OCI-M2 (cell line): ENCODE measurements around the gene MARK4.
"Not testable (repeated sequence)": the region's sequence is repeated elsewhere in the genome, so short reads cannot be mapped to it uniquely, and the experiment has no call there.

Experiments
- DNase-seq: peaks from one replicate; lab custom pipeline; 2025; ENCODE audit not compliant: unreplicated experiment; lab: John Stamatoyannopoulos, UW

Gene MARK4

DNA sequence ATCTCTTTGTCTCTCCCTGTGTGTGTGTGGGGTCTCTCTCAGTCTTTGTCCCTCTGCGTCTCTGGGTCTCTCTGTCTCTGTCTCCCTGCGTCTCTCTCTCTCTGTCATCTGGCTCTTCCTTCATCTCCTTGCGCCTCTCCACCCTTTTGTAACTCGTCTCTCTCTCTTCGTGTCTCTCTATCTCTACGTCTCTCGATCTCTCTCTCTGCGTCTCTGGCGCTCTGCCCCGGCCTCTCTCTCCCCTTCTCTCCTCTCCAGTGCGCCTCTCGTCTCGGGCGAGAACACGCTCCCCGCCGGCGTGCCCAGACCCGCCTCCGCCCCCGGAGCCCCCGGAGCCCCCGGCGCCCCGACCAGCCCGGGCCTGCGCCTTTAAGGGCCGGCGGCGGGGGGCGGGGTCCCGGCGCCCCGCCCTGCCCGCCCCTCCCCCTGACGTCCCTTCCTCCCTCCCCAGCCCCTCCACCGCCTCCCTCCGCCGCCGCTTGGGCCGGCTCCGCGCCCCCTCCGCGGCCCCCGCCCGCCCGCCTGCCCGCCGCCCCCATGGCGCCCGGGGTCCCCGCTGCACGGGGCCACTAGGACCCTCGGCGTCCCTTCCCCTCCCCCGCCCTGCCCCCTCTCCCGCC, at the start of gene MARK4:
TSS of gene MARK4 (plus strand) at position 440 of the 620 bp plus-strand sequence. CDS start 318 bp downstream, outside the sequence.
- DNase-seq, result no peak

GRCh38 chr19:45202637-45203036, 48.4 kb upstream of the MARK4 start:
- DNase-seq, result no peak

DNA sequence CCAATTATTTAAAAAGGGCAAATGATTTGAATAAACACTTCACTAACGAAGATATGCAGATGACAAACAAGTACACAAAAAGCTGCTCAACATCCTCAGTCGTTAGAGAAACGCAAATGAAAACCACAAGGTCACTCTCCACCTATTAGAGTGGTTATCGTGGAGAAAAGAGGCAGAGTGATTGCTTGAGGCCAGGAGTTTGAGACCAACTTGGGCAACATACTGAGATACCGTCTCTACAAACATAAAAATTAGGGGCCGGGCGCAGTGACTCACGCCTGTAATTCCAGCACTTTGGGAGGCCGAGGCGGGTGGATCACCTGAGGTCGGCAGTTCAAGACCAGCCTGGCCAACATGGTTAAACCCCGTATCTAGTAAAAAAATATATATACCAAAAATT, 45.3 kb upstream of the MARK4 start:
- no peak for DNase-seq

DNA sequence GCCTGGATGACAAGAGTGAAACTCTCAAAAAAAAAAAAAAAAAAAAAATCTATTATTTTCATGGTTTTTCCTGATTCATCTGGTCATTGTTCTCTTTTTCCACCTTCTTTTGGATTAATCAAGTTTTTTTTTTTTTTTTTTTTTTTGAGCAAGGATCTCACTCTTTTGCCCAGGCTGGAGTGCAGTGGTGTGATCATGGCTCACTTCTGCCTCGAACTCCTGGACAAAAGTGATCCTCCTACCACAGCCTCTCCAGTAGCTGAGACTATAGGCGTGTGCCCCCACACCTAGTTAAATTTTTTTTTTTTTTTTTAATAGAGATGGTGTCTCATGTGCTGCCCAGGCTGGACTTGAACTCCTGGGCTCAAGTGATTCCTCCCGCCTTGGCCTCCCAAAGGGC, 44.7 kb upstream of the MARK4 start:
- DNase-seq, result no peak

DNA sequence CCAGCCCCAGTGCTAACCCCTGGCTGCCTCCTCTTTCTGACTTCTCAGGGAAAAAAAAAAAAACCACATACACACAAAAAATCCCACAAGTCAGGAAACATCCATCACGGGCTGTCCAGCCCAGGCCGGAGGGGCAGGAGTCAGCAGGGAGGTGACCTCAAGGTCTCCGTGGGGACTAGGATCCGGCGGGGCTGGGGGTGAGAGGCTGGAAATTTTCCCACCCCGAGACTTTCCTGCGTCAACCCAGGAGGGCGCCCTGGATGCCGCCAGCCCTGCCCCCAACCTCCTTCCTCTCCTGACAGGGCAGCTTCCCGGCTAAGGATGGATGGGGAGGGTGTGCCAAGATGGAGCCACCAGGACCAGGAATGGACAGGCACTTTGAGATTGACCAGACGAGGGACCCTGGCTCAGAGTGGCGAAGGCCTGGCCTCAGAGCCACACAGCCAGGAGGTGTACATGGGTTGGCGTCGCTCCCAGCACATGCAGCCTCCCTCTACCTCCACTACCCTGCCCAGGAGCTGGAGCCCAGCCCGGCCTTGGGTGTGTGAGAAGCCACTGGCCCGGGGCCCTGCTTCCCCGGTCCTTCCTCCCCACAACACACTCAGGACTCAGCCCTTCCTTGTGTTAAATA, 39.2 kb upstream of the MARK4 start:
- DNase-seq, result no peak

DNA sequence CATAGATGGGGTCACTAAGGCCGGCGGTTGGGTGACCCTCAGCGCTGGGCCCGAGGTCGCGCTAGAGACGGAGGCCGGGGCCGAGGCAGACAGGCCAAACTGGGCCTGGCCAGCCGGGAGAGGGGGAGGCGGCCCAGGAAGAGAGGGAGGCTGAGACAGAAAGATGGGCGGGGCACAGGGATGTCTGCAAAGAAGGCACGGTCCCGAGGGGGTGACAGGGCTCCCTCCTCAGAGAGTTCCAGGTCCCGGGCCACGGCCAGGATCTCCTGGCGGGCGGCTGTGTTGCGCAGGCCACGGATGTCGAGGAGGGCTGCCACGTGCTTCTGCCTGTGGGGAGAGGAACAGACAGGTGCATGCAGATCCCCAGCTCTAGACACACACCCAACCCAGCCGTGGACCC, 38.0 kb upstream of the MARK4 start:
- DNase-seq, result no peak

- no peak for DNase-seq
Observed at GRCh38 chr19:45215391-45216191, 35.5 kb upstream of the MARK4 start.

DNA sequence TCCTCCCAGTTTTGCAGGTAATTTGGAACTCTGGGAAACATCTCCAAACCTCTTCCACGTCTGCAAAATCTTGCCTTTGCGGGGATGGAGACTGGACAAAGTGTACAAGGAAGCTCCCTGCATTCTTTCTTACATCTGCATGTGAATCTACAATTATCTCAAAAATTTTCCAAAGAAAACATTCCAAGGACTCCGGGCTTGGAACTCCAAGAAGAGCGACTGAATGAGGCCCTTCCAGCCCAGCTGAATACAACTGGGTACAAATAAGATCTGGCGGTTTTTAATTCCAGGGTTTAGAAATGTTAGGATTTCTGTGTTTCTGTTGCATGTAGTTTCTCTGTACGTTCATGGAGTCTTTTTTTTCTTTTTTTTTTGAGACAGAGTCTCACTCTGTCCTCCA, 34.4 kb upstream of the MARK4 start:
- DNase-seq, result no peak

- no peak for DNase-seq
Observed at GRCh38 chr19:45217193-45217956, 33.7 kb upstream of the MARK4 start.

DNA sequence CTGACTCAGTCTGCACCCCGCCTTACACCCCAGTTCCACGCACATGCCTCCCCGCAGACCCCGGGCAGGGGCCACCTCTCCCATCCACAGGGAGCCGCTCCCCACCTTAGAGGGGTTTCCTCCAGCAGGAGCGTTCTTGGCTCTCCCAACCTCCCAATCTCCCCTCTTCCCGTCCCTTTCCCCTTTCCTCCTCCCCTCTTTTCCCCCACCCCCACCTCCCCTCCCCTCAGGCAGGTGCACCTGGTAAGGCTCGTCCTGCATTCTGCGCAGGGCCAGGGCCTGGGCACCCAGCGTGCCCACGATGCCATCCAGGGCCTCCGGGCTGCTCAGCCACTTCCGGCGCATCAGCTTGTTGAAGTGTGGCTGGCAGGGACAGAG, 33.1 kb upstream of the MARK4 start:
- no peak for DNase-seq

- no peak for DNase-seq
Observed at GRCh38 chr19:45218426-45218825, 32.6 kb upstream of the MARK4 start.

DNA sequence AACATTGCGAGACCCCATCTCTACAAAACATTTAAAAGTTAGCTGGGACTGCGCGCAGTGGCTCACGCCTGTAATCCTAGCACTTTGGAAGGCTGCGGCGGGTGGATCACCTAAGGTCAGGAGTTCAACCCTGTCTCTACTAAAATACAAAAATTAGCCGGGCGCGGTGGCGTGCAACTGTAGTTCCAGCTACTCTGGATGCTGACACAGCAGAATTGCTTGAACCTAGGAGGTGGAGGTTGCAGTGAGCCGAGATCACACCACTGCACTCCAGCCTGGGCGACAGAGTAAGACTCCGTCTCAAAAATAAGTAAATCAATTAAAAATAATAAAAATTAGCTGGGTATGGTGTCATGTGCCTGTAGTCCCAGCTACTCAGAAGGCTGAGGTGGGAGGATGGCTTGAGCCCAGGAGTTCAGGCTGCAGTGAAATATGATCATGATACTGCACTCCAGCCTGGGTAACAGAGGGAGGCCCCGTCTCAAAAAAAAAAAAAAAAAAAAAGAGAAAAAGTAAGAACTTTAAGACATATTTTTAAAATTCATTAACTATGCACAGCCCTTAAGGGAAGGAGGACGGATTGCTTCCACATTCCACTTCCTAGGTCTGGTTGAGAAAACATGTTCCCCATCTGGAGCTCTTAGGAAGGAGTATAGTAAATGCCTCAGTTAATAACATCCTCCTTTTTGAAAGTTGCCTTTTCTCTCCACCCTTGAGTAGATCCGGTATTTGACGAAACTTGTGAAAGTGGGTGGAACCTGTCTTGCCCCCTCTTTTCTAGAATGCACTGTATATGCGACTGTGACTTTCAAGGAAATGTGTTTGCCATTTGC, 31.9 kb upstream of the MARK4 start:
- no peak for DNase-seq

GRCh38 chr19:45222724-45223123, 28.3 kb upstream of the MARK4 start:
- no peak for DNase-seq

- no peak for DNase-seq
Observed at GRCh38 chr19:45223879-45224278, 27.2 kb upstream of the MARK4 start.

GRCh38 chr19:45224645-45225044, 26.4 kb upstream of the MARK4 start:
- no peak for DNase-seq

DNA sequence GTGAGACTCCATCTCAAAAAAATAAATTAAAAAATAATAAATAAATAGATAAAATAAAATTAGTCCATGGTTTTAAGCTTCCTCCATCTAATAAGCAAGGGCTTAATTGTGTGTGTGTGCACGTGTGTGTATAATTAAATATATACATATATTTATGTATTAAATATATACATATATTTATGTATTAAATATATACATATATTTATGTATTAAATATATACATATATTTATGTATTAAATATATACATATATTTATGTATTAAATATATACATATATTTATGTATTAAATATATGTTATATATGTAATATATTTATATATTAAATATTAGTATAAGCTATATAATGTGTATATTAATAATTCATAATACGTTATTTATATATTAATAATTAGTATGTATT, 22.0 kb upstream of the MARK4 start:
- not testable (repeated sequence) for DNase-seq

DNA sequence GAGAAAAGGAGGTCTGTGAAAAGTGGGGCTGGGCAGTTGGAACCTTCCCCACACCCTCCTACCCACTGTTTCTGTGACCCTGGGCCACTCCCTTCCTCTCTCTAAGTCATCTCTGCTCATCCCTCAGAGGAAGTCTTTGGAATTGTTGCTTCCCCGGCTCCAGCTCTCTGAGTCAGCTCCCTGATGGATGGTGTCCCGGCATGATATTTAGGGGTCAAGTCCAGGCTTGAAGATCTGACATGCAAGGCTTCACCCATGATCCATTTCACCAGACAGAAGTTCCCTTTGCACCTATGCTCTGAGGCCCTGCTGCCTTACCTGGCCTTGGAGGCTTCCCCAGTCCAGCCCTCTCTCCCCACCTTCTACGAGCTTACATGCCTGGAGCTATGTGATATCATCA, 19.2 kb upstream of the MARK4 start:
- no peak for DNase-seq

DNA sequence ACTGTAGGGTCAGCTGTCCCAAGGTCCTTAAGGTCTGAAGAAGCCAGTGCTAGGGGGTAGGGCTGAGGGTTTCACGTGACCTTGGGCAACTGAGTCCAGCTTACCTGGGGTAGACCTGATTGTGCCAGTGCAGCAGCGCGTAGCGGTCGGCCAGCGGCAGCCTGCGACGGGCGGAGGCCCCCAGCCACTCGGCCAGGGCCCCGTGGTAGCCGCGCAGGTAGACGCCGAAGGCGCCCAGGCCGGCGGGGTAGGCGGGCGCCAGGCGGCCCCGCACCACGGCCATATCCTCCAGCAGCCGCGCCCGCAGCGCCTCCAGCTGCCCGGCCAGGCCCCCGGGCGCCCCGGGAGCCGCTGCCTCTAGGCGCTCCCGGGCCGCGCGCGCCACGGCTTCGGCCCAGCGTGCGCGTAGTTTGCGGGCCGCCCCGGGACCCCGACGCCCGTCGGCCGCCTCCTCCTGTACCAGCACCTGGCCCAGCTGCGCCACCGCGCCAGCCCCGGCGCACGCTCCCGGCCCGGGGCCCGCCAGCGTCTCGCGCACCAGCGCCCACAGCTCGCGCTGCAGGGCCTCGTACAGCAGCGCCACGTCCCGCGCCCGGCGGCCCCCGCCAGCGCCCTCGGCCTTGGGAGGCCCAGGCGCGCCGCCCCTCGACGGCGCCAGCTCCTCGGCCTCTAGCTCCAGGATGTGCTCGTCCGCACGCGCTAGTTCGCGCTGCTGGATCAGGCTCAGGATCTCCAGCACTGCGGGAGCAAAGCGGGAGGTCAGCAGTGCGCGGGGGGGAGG, 16.8 kb upstream of the MARK4 start:
- no peak for DNase-seq

- DNase-seq, result no peak
Observed at GRCh38 chr19:45235485-45235884, 15.6 kb upstream of the MARK4 start.

- no peak for DNase-seq
Observed at GRCh38 chr19:45238556-45238955, 12.5 kb upstream of the MARK4 start.
